Neural cell (in vitro differentiated cells): ENCODE measurements around the gene ATP23. TPM values are rescaled to one million over a fixed set of nuclear protein-coding genes. Genes with fewer than 3 reads are reported as not detected.

Experiments
- H2AFZ ChIP-seq: fragments of 200-600, 300-800 bp; sonication (generic), shearing (Covaris generic); 2 replicates; pipeline ENCODE4 v1.6.0; 2014; ENCODE audit warnings: low read depth, mild to moderate bottlenecking, antibody characterized with exemption, low read length, moderate library complexity
- H3F3A ChIP-seq: fragments of 200-600 bp; shearing (Covaris generic); 2 replicates; pipeline ENCODE4 v1.6.1; 2016; ENCODE audit warnings: mild to moderate bottlenecking, moderate library complexity, mixed read lengths, antibody characterized with exemption, low read length; ENCODE audit not compliant: insufficient read depth, poor library complexity, severe bottlenecking
- H3K27ac ChIP-seq: fragments of 200-600, 300-800 bp; sonication (generic), shearing (Covaris generic); 2 replicates; pipeline ENCODE4 v1.5.1; 2014; ENCODE audit warnings: mild to moderate bottlenecking, low read length, moderate library complexity
- H3K27me3 ChIP-seq: fragments of 300-800, 200-600 bp; sonication (generic), shearing (Covaris generic); 2 replicates; pipeline ENCODE4 v1.6.0; 2014; ENCODE audit warnings: mild to moderate bottlenecking, low read depth, low read length, moderate library complexity; ENCODE audit not compliant: insufficient read depth
- H3K36me3 ChIP-seq: fragments of 300-800, 200-600 bp; sonication (generic), shearing (Covaris generic); 2 replicates; pipeline ENCODE4 v1.5.1; 2014; ENCODE audit warnings: mild to moderate bottlenecking, antibody characterized with exemption, low read length, moderate library complexity; ENCODE audit not compliant: insufficient read depth
- H3K4me2 ChIP-seq: fragments of 300-800, 200-600 bp; sonication (generic), shearing (Covaris generic); 2 replicates; pipeline ENCODE4 v1.6.0; 2014; ENCODE audit warnings: mild to moderate bottlenecking, low read length
- H3K4me3 ChIP-seq: fragments of 300-800, 200-600 bp; sonication (generic), shearing (Covaris generic); 2 replicates; pipeline ENCODE4 v1.5.1; 2014; ENCODE audit warnings: mild to moderate bottlenecking, low read length, moderate library complexity
- H3K79me2 ChIP-seq: fragments of 200-600 bp; shearing (Covaris generic); replicated peaks from 2 replicates; pipeline ENCODE4 v1.6.0; 2014; ENCODE audit warnings: mild to moderate bottlenecking, low read length, moderate library complexity; ENCODE audit not compliant: insufficient read depth
- H3K9ac ChIP-seq: fragments of 300-800, 200-600 bp; sonication (generic), shearing (Covaris generic); 2 replicates; pipeline ENCODE4 v1.6.1; 2016; ENCODE audit warnings: mild to moderate bottlenecking, low read length, mixed read lengths
- H3K9me2 ChIP-seq: fragments of 200-600 bp; shearing (Covaris generic); 2 replicates; pipeline ENCODE4 v1.6.1; 2016; ENCODE audit warnings: mild to moderate bottlenecking, low read length, mixed read lengths; ENCODE audit not compliant: insufficient read depth
- H3K9me3 ChIP-seq: fragments of 200-600, 300-800 bp; sonication (generic), shearing (Covaris generic); 2 replicates; pipeline ENCODE4 v1.6.1; 2016; ENCODE audit warnings: mild to moderate bottlenecking, mixed run types, low read length, moderate library complexity, mixed read lengths
- H4K20me1 ChIP-seq: fragments of 200-600 bp; shearing (Covaris generic); 2 replicates; pipeline ENCODE4 v1.6.1; 2016; ENCODE audit warnings: mild to moderate bottlenecking, mixed run types; ENCODE audit not compliant: insufficient read depth
- CTCF ChIP-seq: fragments of 450-650 bp; IDR thresholded peaks from 2 replicates; pipeline ENCODE4 v1.5.1; 2014; ENCODE audit warnings: antibody characterized with exemption, mild to moderate bottlenecking, moderate library complexity; ENCODE audit not compliant: poor library complexity, severe bottlenecking
- EP300 ChIP-seq: fragments of 450-650 bp; conservative IDR thresholded peaks from 2 replicates; pipeline ENCODE4 v1.6.1; 2014; ENCODE audit warnings: antibody characterized with exemption, mild to moderate bottlenecking, moderate library complexity; ENCODE audit not compliant: poor library complexity, severe bottlenecking
- EZH2 ChIP-seq: fragments of 200-600, 300-800 bp; shearing (Covaris generic), sonication (generic); IDR thresholded peaks from 2 replicates; pipeline ENCODE4 v1.6.1; 2014; ENCODE audit warnings: antibody characterized with exemption, low read length, borderline replicate concordance, mild to moderate bottlenecking; ENCODE audit not compliant: insufficient read depth, poor library complexity, severe bottlenecking
- MXI1 ChIP-seq: fragments of 450-650 bp; conservative IDR thresholded peaks from 2 replicates; pipeline ENCODE4 v1.6.1; 2014; ENCODE audit warnings: antibody characterized with exemption, mild to moderate bottlenecking; ENCODE audit not compliant: poor library complexity, severe bottlenecking
- POLR2AphosphoS5 ChIP-seq: IDR thresholded peaks from 2 replicates; pipeline ENCODE4 v1.6.1; 2012
- RAD21 ChIP-seq: fragments of 450-650 bp; conservative IDR thresholded peaks from 2 replicates; pipeline ENCODE4 v1.6.1; 2014; ENCODE audit warnings: antibody characterized with exemption, mild to moderate bottlenecking, moderate library complexity
- REST ChIP-seq: IDR thresholded peaks from 2 replicates; pipeline ENCODE4 v1.6.1; 2012; ENCODE audit warnings: borderline replicate concordance
- SMC3 ChIP-seq: fragments of 450-650 bp; conservative IDR thresholded peaks from 2 replicates; pipeline ENCODE4 v1.6.1; 2014; ENCODE audit warnings: antibody characterized with exemption, mild to moderate bottlenecking, moderate library complexity; ENCODE audit not compliant: poor library complexity
- TAF1 ChIP-seq: IDR thresholded peaks from 2 replicates; pipeline ENCODE4 v1.6.1; 2012; ENCODE audit warnings: low read depth
- polyA plus RNA-seq: library from polyadenylated mRNA; depleted of rRNA; stranded (reverse); fragments of >200 nt; gene quantifications from 2 replicates; pipeline ENCODE4 v1.2.3, GENCODE V29; 2014

Gene ATP23
- polyA plus RNA-seq, 1 donor from 2014 or later: 5.7 TPM

GRCh38 chr12:57990241-57990883 is 49.0 kb downstream of the ATP23 start:
- no peak overlapping the region for H2AFZ ChIP-seq
- H4K20me1 ChIP-seq: no peaks in the 10 kb centered on the region
- no peaks in the 10 kb centered on the region for H3K9me3 ChIP-seq
- H3F3A ChIP-seq: no peaks in the 10 kb centered on the region
- H3K27ac ChIP-seq: no peak overlapping the region
- no peaks in the 10 kb centered on the region for H3K27me3 ChIP-seq
- H3K4me2 ChIP-seq: no peak overlapping the region
- H3K4me3 ChIP-seq: no peak overlapping the region
- TF ChIP-seq REST: no peak
- TF ChIP-seq SMC3: no peak
- no peak for TF ChIP-seq POLR2AphosphoS5
- TF ChIP-seq EZH2: no peak
- no peak overlapping the region for H3K9ac ChIP-seq
- no peaks in the 10 kb centered on the region for H3K36me3 ChIP-seq
- no peaks in the 10 kb centered on the region for H3K79me2 ChIP-seq
- no peaks in the 10 kb centered on the region for H3K9me2 ChIP-seq

- Histone ChIP-seq H3K4me3 (no peak overlapping the region), H3K4me2 (no peak overlapping the region), H3K27me3 (no peaks in the 10 kb centered on the region), H3K27ac (no peak overlapping the region), H3K79me2 (no peaks in the 10 kb centered on the region), H3K9ac (no peak overlapping the region), H2AFZ (no peak overlapping the region), H3K36me3 (no peaks in the 10 kb centered on the region), H3K9me2 (no peaks in the 10 kb centered on the region), H3K9me3 (no peaks in the 10 kb centered on the region), H4K20me1 (no peaks in the 10 kb centered on the region), H3F3A (no peaks in the 10 kb centered on the region)
- TF ChIP-seq RAD21 (no peak), TAF1 (no peak), POLR2AphosphoS5 (no peak), SMC3 (no peak)
Observed at GRCh38 chr12:57992001-57992400, 50.6 kb downstream of the ATP23 start.

GRCh38 chr12:57993030-57993429 is 51.7 kb downstream of the ATP23 start:
- H3K27ac ChIP-seq: no peak overlapping the region
- H3K27me3 ChIP-seq: no peaks in the 10 kb centered on the region
- no peaks in the 10 kb centered on the region for H3K36me3 ChIP-seq
- TF ChIP-seq REST (no peak), TAF1 (no peak), POLR2AphosphoS5 (no peak), MXI1 (no peak), EP300 (no peak), CTCF (no peak), SMC3 (no peak), RAD21 (no peak), EZH2 (no peak)
- no peak overlapping the region for H2AFZ ChIP-seq
- H3K9ac ChIP-seq: no peak overlapping the region
- no peak overlapping the region for H3K4me2 ChIP-seq
- H3K79me2 ChIP-seq: no peaks in the 10 kb centered on the region
- no peaks in the 10 kb centered on the region for H4K20me1 ChIP-seq
- H3F3A ChIP-seq: no peaks in the 10 kb centered on the region
- H3K9me2 ChIP-seq: no peaks in the 10 kb centered on the region
- H3K4me3 ChIP-seq: no peak overlapping the region
- H3K9me3 ChIP-seq: no peaks in the 10 kb centered on the region
